Measurements from ENCODE around the gene SCAND1.

DNA sequence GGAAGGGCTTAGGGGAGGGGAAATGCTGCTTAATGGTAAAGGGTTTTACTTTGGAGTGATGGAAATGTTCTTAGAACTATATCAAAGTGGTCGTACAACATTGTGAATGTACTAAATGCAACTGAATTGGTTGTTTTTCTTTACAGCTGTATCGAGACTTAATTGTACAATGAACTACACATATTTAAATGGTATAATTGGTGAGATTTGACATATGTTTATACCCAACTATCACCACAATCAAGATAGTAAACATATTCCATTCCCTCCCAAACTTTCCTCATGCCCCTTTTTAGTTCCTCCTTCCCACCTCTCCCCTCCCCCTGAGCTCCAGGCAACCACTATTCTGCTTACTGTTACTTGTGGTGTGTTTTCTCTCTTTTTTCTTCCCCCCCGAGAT, 44.0 kb downstream of the SCAND1 start:
- TF ChIP-seq, protein P1, sequence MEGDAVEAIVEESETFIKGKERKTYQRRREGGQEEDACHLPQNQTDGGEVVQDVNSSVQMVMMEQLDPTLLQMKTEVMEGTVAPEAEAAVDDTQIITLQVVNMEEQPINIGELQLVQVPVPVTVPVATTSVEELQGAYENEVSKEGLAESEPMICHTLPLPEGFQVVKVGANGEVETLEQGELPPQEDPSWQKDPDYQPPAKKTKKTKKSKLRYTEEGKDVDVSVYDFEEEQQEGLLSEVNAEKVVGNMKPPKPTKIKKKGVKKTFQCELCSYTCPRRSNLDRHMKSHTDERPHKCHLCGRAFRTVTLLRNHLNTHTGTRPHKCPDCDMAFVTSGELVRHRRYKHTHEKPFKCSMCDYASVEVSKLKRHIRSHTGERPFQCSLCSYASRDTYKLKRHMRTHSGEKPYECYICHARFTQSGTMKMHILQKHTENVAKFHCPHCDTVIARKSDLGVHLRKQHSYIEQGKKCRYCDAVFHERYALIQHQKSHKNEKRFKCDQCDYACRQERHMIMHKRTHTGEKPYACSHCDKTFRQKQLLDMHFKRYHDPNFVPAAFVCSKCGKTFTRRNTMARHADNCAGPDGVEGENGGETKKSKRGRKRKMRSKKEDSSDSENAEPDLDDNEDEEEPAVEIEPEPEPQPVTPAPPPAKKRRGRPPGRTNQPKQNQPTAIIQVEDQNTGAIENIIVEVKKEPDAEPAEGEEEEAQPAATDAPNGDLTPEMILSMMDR (IDR thresholded peaks at IDR 0.05; ENCODE audit: low read length): no peak
- no peak for TF ChIP-seq EZH2 (IDR thresholded peaks at IDR 0.05; ENCODE audit: borderline replicate concordance, low read length)

Measured in OCI-LY1 (cell line).